ENCODE measurements around the gene MYOM1.

Gene MYOM1

GRCh38 chr18:3148930-3149535 is 70.7 kb downstream of the MYOM1 start:
- DNase-seq: no peak

DNA sequence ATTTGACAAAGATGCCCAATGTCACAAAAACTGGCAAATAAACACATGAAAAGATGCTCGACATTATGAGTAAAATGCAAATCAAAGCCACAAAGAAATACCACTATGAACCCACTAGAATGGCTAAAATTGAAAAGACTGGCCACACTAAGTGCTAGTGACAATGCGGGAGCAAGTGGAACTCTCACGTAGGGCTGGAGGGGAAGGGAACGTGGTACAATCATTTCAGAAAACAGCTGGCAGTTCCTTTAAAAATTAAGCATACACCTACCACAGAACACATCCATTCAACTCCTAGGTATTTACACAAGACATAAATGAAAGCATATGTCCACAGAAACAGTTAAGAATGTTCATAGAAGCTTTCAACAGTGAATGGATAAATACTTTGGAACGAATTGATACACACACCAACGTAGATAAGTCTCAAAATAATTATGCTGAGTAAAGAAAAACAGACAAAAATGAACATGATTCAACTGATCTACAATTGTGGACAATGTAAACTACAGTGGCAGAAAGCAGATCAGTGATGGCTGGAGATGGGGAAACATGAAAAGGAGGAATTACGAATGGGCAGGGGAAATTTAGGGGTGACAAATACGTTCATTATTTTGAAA is 71.7 kb downstream of the MYOM1 start:
- DNase-seq: no peak

DNA sequence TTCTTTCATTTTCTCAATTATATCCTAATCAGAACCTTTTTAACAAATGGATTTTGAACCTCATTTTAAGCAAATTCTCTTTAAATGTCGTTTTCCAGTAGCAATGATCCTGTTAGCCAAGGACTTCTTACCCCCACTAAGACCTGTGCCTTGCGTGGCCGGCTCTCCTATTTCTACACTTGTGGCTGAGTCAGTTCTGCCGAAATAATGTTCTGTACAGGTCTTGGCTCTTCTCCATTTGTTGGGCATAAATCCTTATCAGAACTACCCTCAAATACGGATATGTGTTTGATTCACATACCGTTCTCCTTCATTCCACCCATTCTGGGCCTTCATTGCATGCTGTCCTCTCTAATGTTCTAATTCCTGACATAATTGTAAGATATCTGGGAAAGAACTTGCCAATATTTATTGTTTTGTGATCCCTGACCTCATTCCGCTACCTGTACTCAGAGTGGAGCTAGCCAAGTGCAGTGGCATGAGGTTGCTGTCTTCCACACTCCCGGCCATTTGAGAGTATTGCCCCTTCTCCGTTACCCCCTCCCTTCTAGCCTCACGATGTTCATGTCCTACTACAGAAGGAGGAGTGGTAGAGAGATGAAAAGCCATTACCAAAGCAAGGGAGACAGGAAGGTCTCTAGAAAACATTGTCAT is 78.7 kb downstream of the MYOM1 start:
- no peak for DNase-seq

DNA sequence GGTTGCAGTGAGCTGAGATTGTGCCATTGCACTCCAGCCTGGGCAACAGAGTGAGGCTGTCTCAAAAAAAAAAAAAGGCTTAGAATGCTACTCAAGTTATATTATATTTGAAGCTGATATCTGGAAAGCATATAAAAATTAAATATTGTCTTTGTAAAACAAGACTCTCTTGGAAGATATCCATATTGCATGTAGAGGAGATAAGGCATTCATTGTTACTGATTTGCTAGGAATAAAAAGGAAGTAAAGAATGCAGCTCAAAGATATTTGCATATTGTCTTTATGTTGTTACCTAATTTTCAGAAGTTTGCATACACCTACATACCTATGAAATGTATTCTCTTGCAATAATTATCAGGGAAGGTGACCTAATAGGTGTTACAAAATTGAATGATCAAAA is 79.4 kb downstream of the MYOM1 start:
- no peak for DNase-seq

GRCh38 chr18:3139406-3139805 is 80.4 kb downstream of the MYOM1 start:
- no peak for DNase-seq

GRCh38 chr18:3138274-3138975 is 81.3 kb downstream of the MYOM1 start:
- DNase-seq: no peak

DNA sequence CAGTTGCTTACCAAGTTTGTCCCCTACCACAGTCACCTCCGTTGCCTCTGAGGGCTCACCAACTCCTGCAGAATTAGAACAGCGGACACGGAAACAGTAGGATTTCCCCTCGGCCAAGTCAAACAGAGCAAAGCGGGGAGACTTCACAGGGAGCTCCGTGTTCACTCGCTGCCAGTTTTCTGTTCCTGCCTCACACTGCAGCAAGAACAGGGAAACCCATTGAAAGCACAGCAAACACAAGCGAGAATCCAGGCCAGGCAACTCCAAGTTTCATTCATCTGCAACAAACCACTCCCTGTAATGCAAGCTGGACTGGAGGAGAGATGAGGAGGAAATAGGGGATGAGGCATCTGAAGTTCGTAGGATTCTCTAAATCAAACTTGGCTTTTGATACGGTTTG is 84.2 kb downstream of the MYOM1 start:
- no peak for DNase-seq

GRCh38 chr18:3132700-3133099 is 87.1 kb downstream of the MYOM1 start:
- DNase-seq: no peak

DNA sequence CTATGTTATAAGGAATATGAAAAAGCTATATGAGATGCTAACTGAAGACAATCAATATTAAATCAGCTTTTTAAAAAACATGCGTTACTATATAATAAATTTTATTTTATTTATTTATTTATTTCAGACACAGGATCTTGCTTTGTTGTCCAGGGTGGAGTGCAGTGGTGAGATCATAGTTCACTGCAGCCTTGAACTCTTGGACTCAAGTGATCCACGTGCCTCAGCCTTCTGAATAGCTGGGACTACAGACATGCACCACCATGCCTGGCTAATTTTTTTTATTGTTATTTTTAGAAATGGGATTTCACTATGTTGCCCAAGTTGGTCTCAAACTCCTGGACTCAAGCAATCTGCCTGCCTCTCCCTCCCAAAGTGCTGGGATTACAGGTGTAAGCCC is 89.4 kb downstream of the MYOM1 start:
- no peak for DNase-seq

DNA sequence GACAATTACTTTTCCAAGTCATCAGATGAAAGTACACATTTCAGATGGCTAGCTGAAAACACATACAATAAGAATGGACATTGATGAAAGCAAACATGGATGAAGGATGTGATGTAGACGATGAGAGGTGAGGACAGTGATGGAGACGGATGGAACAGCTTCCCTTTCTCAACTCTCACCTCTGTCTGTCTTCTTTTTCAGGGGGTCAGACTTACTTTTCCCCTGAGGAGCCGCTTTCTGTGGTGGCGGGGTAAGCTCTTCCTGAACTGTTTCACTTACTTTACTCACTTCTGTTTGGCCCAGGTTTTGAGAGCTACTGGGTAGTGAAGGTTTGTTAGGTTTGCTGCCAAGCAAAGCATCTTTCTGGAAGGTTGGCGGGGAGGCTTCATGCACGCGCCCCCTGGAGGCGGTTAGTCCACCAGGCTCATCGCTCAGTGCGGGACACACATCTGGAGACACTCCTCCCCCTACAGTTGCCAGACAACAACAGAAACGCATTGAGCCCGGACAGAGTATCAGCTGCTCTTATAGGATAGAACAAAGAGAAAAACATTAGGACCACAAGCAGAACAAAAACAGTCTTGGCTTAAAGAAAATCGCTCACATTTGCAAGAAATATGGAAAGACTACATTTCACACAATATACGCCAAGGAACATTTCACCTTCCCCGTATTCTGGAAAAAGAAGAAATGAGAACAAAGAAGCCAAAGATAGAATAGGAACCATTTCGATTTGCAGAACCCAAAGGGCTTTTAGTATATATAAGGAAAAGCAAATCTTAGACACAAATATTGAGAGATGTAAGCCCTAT is 90.5 kb downstream of the MYOM1 start:
- DNase-seq: peak; percentile 82

DNA sequence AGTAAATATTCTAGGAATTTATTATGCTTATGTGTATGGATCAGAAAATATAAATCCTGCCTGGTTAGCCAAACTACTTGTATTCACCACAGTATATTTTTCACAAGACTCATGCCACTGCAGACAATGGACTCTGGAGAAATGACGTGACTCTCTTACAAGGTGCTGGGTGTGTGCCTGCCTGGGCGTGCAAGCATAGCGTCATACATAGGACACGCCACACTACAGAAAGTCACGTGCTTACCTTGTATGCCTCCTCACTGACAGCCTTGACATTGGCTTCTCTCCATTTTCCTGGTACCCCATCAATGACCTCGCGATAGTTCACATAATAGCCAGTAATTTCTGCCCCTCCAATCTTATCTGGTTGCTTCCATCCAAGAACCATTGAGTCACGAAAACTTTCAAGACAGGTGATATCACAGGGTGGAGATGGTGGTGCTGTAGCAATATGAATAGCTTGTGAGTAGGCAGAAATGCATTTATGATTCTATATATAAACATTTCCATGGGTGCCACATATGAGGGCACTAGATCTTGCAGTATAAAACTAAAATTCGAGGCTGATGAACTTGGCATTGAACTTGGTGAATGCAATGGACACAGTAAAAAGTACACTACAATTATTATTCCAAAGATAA is 93.2 kb downstream of the MYOM1 start:
- no peak for DNase-seq

GRCh38 chr18:3124822-3125221 is 94.9 kb downstream of the MYOM1 start:
- DNase-seq: no peak

DNA sequence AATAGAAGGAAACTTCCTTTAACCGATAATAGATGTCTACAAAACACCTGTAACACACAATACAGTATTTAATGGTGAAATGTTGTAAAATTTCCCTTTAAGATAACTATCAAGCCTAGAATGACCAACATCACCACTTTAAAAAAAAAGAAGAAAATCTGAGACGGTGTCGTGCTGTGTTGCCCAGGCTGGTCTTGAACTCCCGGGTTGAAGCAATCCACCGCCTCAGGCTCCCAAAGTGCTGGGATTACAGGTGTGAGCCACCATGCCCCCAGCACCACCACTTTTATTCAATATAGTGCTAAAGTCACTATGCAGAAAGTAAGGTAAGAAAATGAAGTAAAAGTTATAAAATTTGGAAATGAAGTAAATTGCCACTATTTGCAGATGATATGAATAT is 96.9 kb downstream of the MYOM1 start:
- DNase-seq: no peak

DNA sequence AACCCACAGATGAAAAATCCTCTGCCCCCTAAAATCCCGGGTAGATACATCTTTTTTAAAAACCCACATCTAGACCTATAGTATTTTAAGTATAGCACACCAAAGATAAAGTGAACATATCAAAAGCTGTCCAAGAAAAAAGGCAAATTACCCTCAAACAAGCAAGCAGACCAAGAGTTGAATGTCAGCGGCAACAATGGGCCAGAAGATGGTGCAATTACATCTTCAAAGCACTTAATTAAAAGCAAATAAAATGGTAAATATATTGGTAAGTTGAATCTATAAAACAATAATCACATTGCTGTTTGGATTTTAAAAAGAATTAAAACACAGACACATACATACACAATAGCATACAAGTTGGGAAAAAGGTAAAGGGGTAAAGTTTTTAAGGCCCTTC is 98.5 kb downstream of the MYOM1 start:
- DNase-seq: no peak

DNA sequence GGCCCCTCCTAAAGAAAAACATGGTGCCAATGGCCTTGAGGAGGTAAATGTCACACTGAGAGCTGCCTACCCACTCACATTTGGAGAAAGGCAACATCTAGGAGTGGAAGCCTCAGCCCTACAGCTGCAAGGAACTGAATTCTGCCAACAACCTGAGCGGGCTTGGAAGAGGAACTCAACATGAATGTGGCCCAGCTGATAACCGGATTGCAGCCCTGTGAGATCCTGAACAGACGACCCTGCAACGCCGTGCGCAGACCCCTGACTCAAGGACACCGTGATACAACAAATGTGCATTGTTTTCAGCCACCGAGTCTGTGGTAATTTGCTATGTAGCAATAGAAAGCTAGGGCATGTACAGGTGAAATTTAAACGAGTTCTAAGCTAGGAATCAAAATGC is 99.4 kb downstream of the MYOM1 start:
- no peak for DNase-seq

DNA sequence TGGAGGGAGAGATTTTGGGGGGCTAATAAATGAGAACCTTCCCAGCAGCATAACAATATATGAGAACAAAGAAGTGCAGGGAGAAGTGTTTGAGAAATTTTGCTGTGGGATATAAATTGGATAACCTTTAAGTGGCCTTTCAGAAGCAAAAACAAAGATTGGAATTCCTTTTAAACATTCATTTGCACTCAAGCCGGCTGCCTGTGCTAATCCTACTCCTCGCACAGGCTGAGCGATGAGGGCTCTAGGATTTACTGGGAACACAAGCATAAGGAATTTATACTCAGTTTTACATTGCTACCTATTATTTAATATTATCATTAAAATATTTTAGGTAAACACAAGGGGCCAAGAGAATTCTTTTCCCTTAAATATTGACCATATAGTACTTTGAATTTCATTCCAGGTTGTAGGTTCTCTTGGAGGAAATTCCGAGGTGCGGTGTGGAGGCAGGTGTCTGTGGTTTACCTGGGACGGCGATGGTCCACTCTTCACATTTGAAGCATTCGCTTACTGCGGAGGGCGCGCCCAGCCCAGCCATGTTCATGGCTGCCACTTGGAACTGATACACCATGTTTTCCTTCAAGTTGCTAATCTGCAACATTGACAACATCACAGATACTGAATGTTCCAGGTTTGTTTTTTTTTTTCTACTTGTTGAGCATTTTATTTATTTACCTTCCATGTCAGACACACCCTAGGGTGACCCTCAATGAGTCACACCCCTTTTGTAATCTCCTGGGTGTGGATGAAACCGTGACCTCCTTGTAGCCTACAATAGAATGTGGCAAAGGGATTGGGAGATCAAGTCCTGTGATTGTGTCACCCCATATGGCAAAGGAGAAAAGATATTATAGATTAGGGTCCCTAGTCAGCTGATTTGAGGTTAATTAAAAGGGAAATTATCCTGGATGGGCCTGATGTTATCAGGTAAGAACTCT is 100.1 kb downstream of the MYOM1 start:
- no peak for DNase-seq

DNA sequence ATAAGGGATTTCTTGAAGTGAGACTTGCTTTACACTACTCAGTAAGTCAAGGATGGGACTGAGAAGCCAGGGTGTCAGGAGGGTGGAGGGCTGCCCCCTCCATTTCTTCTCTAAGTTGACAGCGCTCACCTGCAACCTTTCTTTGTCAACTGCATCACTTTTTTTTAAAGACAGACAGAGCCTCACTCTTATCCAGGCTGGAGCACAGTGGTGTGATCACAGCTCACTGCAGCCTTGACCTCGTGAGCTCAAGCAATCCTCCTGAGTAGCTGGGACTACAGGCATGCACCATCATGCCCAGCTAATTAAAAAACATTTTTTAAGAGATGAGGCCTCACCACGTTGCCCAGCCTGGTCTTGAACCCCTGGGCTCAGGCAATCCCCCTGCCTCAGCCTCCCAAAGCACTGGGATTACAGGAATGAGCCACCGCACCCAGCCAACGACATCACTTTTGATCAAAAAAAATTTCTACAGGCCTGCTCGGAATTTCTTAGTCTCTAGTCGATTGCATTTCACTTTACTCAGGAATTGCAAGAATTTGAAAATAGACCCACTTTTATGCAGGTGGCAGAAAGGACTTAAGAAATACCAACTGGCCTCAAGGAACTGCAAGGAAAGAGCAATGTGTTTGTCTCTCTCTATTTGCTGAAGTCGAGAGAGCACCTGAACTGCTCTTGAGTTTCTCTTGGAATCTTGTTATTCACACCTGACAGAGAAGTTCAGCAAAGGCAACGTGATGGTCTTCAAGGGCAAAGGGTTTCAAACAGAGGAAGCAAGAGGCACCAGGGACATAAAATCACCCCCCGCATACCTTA is 101.4 kb downstream of the MYOM1 start:
- no peak for DNase-seq

GRCh38 chr18:3117493-3118192 is 102.1 kb downstream of the MYOM1 start:
- no peak for DNase-seq

GRCh38 chr18:3115447-3116030 is 104.2 kb downstream of the MYOM1 start:
- no peak for DNase-seq

All from CD4-positive, alpha-beta T cell treated with Interleukin-17A for 1 hour (primary cell).